RWPE2 (cell line): ENCODE results near the gene KLHL1.
"Not testable (repeated sequence)": the region's sequence is repeated elsewhere in the genome, so short reads cannot be mapped to it uniquely, and the experiment has no call there.

Experiments
- ATAC-seq: fragments of 200-7000 bp; cut with Tn5 transposase; 3 replicates; pipeline ENCODE4 v1.9.1; 2021; ENCODE audit warnings: low read depth
- DNase-seq: peaks from one replicate; pipeline ENCODE4 v3.0.0-alpha.2; 2020; ENCODE audit warnings: low spot score
- H3K27ac ChIP-seq: fragments of 450-650 bp; 2 replicates; pipeline ENCODE4 v1.5.1; 2017; ENCODE audit warnings: mild to moderate bottlenecking; ENCODE audit not compliant: poor library complexity, severe bottlenecking
- H3K27me3 ChIP-seq: fragments of 250-450 bp; sonication (Bioruptor Pico); 2 replicates; pipeline ENCODE4 v1.5.1; 2021; ENCODE audit warnings: mild to moderate bottlenecking, moderate library complexity; ENCODE audit not compliant: insufficient read depth, poor library complexity, severe bottlenecking
- H3K36me3 ChIP-seq: fragments of 250-450 bp; sonication (Bioruptor Pico); 2 replicates; pipeline ENCODE4 v1.5.1; 2020; ENCODE audit warnings: low read depth, mild to moderate bottlenecking, moderate library complexity
- H3K4me1 ChIP-seq: fragments of 250-450 bp; sonication (Bioruptor Pico); 2 replicates; pipeline ENCODE4 v1.5.1; 2021; ENCODE audit warnings: mild to moderate bottlenecking, moderate library complexity; ENCODE audit not compliant: insufficient read depth, poor library complexity, severe bottlenecking
- H3K4me3 ChIP-seq: fragments of 250-450 bp; sonication (Bioruptor Pico); 2 replicates; pipeline ENCODE4 v1.5.1; 2021; ENCODE audit warnings: mild to moderate bottlenecking, moderate library complexity; ENCODE audit not compliant: severe bottlenecking
- H3K9me3 ChIP-seq: fragments of 250-450 bp; sonication (Bioruptor Pico); 2 replicates; pipeline ENCODE4 v1.5.1; 2021; ENCODE audit warnings: mild to moderate bottlenecking, moderate library complexity; ENCODE audit not compliant: severe bottlenecking
- TF ChIP-seq, protein P1 (sequence below): fragments of 450-650 bp; IDR thresholded peaks from one replicate; pipeline ENCODE4 v1.5.1; 2017; ENCODE audit warnings: mild to moderate bottlenecking, moderate library complexity; ENCODE audit not compliant: poor library complexity, severe bottlenecking

The KLHL1 gene, protein sequence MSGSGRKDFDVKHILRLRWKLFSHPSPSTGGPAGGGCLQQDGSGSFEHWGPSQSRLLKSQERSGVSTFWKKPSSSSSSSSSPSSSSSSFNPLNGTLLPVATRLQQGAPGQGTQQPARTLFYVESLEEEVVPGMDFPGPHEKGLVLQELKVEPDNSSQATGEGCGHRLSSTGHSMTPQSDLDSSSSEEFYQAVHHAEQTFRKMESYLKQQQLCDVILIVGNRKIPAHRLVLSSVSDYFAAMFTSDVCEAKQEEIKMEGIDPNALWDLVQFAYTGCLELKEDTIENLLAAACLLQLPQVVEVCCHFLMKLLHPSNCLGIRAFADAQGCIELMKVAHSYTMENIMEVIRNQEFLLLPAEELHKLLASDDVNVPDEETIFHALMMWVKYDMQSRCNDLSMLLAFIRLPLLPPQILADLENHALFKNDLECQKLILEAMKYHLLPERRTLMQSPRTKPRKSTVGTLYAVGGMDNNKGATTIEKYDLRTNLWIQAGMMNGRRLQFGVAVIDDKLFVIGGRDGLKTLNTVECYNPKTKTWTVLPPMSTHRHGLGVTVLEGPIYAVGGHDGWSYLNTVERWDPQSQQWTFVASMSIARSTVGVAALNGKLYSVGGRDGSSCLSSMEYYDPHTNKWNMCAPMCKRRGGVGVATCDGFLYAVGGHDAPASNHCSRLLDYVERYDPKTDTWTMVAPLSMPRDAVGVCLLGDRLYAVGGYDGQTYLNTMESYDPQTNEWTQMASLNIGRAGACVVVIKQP

DNA sequence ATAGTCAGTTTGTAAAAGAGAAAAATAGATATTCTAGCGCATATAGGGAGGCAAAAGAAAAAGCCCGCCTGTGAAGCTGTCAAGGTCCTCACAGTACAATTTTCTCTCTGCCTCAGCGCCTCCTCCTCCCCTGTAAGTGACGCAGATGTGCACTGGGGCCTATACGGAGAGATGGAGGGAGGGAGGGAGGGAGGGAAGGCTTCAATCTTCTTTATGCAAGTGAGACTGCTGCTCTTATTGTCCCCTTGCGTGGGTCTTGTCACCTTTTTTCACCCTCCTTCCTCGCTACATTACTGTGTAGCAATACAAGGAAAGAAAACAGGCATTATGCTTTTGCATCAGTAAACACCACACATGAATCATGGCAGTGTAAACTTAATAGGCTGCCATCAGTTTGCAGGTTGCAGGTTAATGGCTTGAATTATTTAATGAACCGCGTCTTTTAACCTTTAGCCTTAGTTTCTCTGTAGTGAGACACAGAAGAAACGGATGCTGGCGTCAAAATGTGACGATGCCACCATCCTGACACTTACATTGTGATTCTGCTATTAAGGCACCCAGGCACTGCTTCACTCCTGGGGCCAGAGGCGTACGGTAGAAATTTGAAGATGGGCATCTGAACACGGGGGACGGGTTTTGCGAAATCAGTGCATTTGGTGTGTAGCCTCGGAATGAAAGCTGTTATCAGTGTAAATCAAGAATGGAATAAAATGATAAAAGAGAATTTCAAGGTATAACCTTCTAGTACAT, at the start of gene KLHL1:
Gene KLHL1 (minus strand): TSS at position 97 of the 750 bp plus-strand sequence. CDS start 753 bp downstream, outside the sequence.
- Histone ChIP-seq H3K9me3 (no peaks in the 10 kb centered on the region), H3K27ac (no peak within 1 kb of the TSS), H3K4me1 (no peaks in the 10 kb centered on the region), H3K36me3 (no peaks in the 10 kb centered on the region), H3K27me3 (peaks cover 13% of the 10 kb centered on the region), H3K4me3 (no peak within 1 kb of the TSS)
- TF ChIP-seq, protein P1, sequence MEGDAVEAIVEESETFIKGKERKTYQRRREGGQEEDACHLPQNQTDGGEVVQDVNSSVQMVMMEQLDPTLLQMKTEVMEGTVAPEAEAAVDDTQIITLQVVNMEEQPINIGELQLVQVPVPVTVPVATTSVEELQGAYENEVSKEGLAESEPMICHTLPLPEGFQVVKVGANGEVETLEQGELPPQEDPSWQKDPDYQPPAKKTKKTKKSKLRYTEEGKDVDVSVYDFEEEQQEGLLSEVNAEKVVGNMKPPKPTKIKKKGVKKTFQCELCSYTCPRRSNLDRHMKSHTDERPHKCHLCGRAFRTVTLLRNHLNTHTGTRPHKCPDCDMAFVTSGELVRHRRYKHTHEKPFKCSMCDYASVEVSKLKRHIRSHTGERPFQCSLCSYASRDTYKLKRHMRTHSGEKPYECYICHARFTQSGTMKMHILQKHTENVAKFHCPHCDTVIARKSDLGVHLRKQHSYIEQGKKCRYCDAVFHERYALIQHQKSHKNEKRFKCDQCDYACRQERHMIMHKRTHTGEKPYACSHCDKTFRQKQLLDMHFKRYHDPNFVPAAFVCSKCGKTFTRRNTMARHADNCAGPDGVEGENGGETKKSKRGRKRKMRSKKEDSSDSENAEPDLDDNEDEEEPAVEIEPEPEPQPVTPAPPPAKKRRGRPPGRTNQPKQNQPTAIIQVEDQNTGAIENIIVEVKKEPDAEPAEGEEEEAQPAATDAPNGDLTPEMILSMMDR = no peak
- ATAC-seq (no peak), DNase-seq (no peak)

DNA sequence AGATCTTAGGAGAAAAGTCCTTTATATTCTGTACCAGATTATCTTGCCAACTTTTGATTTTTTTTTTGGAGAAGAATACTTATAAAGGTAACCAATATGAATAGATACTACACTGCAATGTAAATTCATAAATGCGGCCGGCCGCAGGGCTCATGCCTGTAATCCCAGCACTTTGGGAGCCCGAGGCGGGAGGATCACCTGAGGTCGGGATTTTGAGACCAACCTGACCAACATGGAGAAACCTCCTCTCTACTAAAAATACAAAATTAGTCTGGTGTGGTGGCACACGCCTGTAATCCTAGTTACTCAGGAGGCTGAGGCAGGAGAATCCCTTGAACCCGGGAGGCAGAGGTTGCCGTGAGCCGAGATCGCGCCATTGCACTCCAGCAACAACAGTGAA, 34.4 kb upstream of the KLHL1 start:
- DNase-seq, ATAC-seq, H3K4me3 ChIP-seq, H3K27ac ChIP-seq, H3K27me3 ChIP-seq, H3K9me3 ChIP-seq, H3K4me1 ChIP-seq, H3K36me3 ChIP-seq: not testable (repeated sequence)

DNA sequence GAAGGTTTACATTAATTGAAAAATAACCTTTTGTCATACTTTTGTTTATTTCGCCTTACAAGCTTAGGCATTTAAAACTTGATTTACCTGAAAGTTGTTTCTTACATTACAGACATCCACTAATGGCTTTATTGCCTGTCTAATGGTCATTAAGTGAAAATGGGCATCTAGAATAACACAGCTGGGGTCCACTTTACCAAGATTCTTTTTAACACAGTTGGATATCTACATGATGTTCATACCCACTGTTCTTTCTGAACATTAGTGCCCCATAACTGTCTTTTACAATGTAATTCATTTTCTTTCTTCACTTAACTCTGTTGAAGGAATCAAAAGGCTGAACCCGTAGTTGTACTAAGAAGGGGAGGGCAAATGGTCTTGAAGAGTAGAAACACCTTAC, 19.8 kb upstream of the KLHL1 start:
- ATAC-seq = no peak
- TF ChIP-seq, protein P1 = no peak

DNA sequence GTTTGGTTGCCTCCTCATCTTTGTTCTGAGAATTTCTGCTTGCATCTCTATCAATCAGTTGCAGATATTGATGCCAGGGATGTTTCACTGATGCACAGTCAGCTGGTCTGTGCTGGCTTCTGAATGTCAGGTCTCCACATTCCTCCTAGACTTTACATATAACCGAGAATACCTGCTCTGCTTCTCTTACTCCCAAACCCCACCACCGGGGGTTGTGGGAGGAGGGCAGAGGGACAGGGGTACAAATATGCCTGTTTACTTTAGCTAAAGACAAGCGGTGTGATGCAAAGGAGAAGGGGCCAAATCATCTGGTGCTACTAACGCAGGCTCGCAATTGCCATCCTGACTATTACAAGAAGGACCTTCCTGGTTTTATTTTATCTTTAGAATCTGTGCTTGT, 17.4 kb upstream of the KLHL1 start:
- H3K27me3 ChIP-seq = no peaks in the 10 kb centered on the region
- no peak for ATAC-seq
- TF ChIP-seq, protein P1 = no peak

More for the DNA sequence above, 19.8 kb upstream of the KLHL1 start:
- no peak overlapping the region for H3K27ac ChIP-seq
- DNase-seq = no peak
- no peaks in the 10 kb centered on the region for H3K27me3 ChIP-seq
- H3K4me3 ChIP-seq = no peak overlapping the region
- no peaks in the 10 kb centered on the region for H3K36me3 ChIP-seq
- H3K9me3 ChIP-seq = no peaks in the 10 kb centered on the region
- no peaks in the 10 kb centered on the region for H3K4me1 ChIP-seq

DNA sequence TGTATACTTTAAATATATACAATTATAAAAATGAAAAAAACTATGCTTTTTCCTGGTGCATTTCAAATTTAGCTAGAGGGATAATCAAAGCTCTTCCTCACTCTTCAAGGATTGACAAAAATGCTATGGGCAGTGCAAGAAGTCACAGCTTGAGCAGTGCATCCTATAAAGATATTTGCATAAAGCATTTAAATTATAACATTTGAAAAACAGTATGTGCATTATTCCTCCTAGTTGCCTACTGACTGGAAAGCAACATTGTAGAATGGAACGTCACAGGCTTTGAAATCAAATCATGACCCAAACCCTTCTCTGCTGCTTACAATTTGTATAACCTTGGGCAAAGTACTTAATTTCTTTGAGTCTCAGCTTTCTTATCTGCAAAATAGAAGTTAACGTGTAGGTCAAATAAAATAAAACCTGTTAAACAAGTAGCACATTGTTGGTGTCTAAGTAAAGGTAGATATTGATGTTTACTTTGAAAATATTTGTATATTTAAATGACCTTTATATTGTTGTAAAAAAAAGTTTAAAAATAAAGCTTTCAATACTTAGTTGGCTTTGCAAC, 9.2 kb upstream of the KLHL1 start:
- no peaks in the 10 kb centered on the region for H3K4me1 ChIP-seq
- H3K27ac ChIP-seq = no peak overlapping the region
- no peak for ATAC-seq
- TF ChIP-seq, protein P1 = no peak
- H3K4me3 ChIP-seq = no peak overlapping the region
- H3K36me3 ChIP-seq = no peaks in the 10 kb centered on the region
- H3K27me3 ChIP-seq = no peaks in the 10 kb centered on the region
- DNase-seq = no peak
- no peaks in the 10 kb centered on the region for H3K9me3 ChIP-seq

More for the DNA sequence above, 17.4 kb upstream of the KLHL1 start:
- Histone ChIP-seq H3K27ac (no peak overlapping the region), H3K36me3 (no peaks in the 10 kb centered on the region), H3K9me3 (no peaks in the 10 kb centered on the region), H3K4me3 (no peak overlapping the region), H3K4me1 (no peaks in the 10 kb centered on the region)
- DNase-seq = no peak
